CD4-positive, alpha-beta T cell treated with Interferon alpha-2 for 1 hour (primary cell): ENCODE results near the gene ATP4A.

Experiments
- DNase-seq, 2 donors: peaks; one replicate each; pipeline ENCODE4 v3.0.0-alpha.2; 2020 to 2022

ATP4A gene

GRCh38 chr19:35565016-35565856, 1.8 kb upstream of the ATP4A start:
- DNase-seq: no peak

- DNase-seq: no peak
Measured at GRCh38 chr19:35562776-35563175, 682 bp downstream of the ATP4A start.

- no peak for DNase-seq
Measured at GRCh38 chr19:35562336-35562735, 1.1 kb downstream of the ATP4A start.

- DNase-seq: no peak
Measured at GRCh38 chr19:35561436-35561835, 2.0 kb downstream of the ATP4A start.

- DNase-seq: no peak
Measured at GRCh38 chr19:35560677-35561076, 2.8 kb downstream of the ATP4A start.

GRCh38 chr19:35560271-35560670, 3.2 kb downstream of the ATP4A start:
- no peak for DNase-seq

- no peak for DNase-seq
Measured at GRCh38 chr19:35559781-35560180, 3.7 kb downstream of the ATP4A start.

GRCh38 chr19:35559281-35559659, 4.2 kb downstream of the ATP4A start:
- DNase-seq: no peak

GRCh38 chr19:35558400-35559280, 4.8 kb downstream of the ATP4A start:
- no peak for DNase-seq

- DNase-seq: peak; percentile 50 to 57
Measured at GRCh38 chr19:35557539-35558399, 5.7 kb downstream of the ATP4A start.

GRCh38 chr19:35556846-35557538, 6.5 kb downstream of the ATP4A start:
- no peak for DNase-seq

GRCh38 chr19:35556025-35556590, 7.3 kb downstream of the ATP4A start:
- no peak for DNase-seq

- no peak for DNase-seq
Measured at GRCh38 chr19:35555301-35556005, 8.0 kb downstream of the ATP4A start.

GRCh38 chr19:35554076-35554475, 9.4 kb downstream of the ATP4A start:
- DNase-seq: no peak

- DNase-seq: no peak
Measured at GRCh38 chr19:35553385-35554000, 10.0 kb downstream of the ATP4A start.

- DNase-seq: no peak
Measured at GRCh38 chr19:35552534-35553384, 10.7 kb downstream of the ATP4A start.

GRCh38 chr19:35551091-35551810, 12.2 kb downstream of the ATP4A start:
- no peak for DNase-seq

GRCh38 chr19:35549879-35550523, 13.5 kb downstream of the ATP4A start:
- DNase-seq: no peak
